ENCODE measurements around the gene SNRPB.
A peak's percentile ranks its signal among the peaks of the same experiment; 100 is the strongest.

SNRPB gene

DNA sequence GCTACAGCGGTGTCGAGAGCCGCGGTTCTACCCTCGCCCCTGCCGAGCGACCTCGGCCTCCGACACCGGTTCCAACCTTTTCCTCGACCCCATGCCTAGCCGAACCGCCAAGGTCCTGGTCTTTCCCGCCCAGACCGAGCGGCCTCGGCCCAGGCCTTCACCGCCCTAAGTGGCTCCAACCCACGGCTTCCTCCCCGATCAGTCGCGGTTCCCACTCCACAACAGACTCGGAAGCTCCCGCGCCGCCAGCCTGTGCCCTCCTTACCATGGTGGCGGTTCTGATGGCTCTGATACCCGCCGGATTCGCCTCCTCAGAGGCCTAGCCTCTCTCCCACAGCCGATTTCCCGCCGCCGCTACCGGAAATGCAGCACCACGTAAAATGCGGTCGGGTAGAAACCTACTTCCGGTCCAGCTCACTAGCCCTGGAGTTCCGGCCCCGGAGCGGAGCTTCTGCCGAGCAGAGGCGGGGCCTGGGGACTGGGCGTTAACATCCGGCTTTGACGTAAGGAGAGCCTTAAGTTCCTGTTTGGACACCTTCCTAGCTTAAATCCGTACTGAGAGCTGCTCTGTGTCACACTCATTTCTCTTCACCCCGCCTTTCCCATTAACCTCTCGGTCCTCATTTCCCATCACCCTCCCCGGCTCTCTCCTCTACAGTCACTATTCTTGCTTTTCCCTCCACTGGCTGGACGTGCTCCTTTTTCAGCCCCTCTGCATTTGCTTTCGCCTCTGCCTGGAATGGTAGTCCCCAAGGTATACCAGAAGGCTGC lies at the start of gene SNRPB:
Gene SNRPB, minus strand, starts transcription at position 367 of the 771 bp plus-strand sequence. Its CDS starts 99 bp downstream, at position 268.
- peak within 1 kb of the TSS; percentile 96 for H3K4me3 ChIP-seq (ENCODE audit: low read depth, low read length)
- TF ChIP-seq CTCF (IDR thresholded peaks at IDR 0.05; ENCODE audit: insufficient read depth, low read depth, low read length, missing control alignments) = no peak
- peak; percentile 99 for DNase-seq (ENCODE audit: low read depth)

GRCh38 chr20:2519115-2519809 lies 48.7 kb upstream of the SNRPB start:
- H3K4me3 ChIP-seq (ENCODE audit: low read depth, low read length) = no peak overlapping the region
- TF ChIP-seq CTCF (IDR thresholded peaks at IDR 0.05; ENCODE audit: insufficient read depth, low read depth, low read length, missing control alignments) = no peak
- no peak for DNase-seq (ENCODE audit: low read depth)

- DNase-seq (ENCODE audit: low read depth) = no peak
- no peak for TF ChIP-seq CTCF (IDR thresholded peaks at IDR 0.05; ENCODE audit: insufficient read depth, low read depth, low read length, missing control alignments)
- H3K4me3 ChIP-seq (ENCODE audit: low read depth, low read length) = no peak overlapping the region
Observed at GRCh38 chr20:2518558-2518957, 48.0 kb upstream of the SNRPB start.

DNA sequence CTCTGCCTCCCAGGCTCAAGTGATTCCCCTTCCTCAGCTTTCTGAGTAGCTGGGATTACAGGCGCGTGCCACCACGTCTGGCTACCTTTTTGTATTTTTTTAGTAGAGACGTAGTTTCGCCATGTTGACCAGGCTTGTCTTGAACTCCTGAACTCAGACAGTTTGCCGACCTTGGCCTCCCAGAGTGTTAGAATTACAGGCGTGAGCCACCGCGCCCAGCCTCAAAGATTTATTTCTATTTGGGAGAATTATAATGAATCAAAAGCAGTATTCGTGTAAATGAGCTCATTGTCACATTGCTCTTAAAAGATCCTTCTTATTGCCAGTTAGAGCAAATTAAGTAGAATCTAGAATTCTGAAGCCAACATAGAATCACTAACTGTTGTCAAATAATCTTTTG lies 47.5 kb upstream of the SNRPB start:
- no peak for DNase-seq (ENCODE audit: low read depth)
- H3K4me3 ChIP-seq (ENCODE audit: low read depth, low read length) = no peak overlapping the region
- TF ChIP-seq CTCF (IDR thresholded peaks at IDR 0.05; ENCODE audit: insufficient read depth, low read depth, low read length, missing control alignments) = no peak

DNA sequence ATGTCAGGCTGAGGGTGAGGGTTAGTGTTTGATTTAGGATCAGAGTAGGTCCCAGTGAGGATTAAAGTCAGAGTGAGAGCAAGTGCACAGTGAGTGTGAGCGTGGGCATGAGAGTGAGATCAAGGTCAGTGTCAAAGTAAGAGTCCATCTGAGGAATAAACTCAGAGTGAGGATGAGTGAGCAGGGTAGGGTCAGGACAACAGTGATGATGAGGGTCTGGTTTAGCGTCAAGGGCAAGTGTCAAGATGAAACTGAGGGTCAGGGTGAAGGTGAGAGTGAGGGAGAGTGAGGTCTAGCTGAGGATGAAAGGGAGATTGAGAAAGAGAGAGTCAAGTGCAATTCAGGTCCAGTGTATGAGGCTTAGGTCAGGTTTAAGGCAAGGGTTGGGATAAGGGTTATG lies 45.8 kb upstream of the SNRPB start:
- H3K4me3 ChIP-seq (ENCODE audit: low read depth, low read length) = no peak overlapping the region
- TF ChIP-seq CTCF (IDR thresholded peaks at IDR 0.05; ENCODE audit: insufficient read depth, low read depth, low read length, missing control alignments) = no peak
- DNase-seq (ENCODE audit: low read depth) = no peak

DNA sequence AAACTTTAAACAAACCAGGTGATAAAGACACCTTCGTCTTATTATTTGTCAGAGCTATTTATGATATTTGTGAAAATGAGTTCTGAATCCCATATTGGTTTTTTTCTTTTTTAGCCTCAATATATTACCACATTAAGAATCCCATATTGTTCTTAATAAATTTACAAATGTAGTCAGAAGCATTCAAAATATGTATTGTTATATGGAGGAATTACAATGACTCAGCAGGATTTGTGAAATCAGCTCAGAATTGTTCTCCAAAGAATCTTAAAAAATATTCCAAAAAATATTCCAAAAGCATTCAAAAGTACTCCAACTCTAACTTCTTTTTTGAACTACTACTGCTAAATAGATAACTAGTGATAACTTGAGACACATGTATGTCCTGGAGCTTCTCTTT lies 44.6 kb upstream of the SNRPB start:
- no peak for TF ChIP-seq CTCF (IDR thresholded peaks at IDR 0.05; ENCODE audit: insufficient read depth, low read depth, low read length, missing control alignments)
- no peak for DNase-seq (ENCODE audit: low read depth)
- H3K4me3 ChIP-seq (ENCODE audit: low read depth, low read length) = no peak overlapping the region

All from GM12865 (cell line).